H9 (cell line): ENCODE data around the gene PHF5A. TPM values are rescaled to one million over a fixed set of nuclear protein-coding genes. Genes with fewer than 3 reads are reported as not detected.

Experiments
- DNase-seq: peaks from one replicate; pipeline ENCODE4 v3.0.0-alpha.2; 2017
- H2AFZ ChIP-seq: one replicate; pipeline ENCODE4 v1.6.1; 2013; ENCODE audit warnings: mild to moderate bottlenecking, low read length, control low read depth, moderate library complexity
- H2AK5ac ChIP-seq: 2 replicates; pipeline ENCODE4 v1.6.1; 2013; ENCODE audit warnings: low read length, control low read depth, mixed read lengths; ENCODE audit not compliant: insufficient read length
- H2BK120ac ChIP-seq: one replicate; pipeline ENCODE4 v1.6.1; 2013; ENCODE audit warnings: low read depth, mild to moderate bottlenecking, low read length, control low read depth, inconsistent platforms; ENCODE audit not compliant: poor library complexity, severe bottlenecking
- H2BK12ac ChIP-seq: 2 replicates; pipeline ENCODE4 v1.6.1; 2013; ENCODE audit warnings: low read length, control low read depth, mixed read lengths, low read depth; ENCODE audit not compliant: insufficient read length
- H2BK15ac ChIP-seq: 2 replicates; pipeline ENCODE4 v1.6.1; 2013; ENCODE audit warnings: low read depth, low read length, control low read depth
- H2BK20ac ChIP-seq: one replicate; pipeline ENCODE4 v1.6.1; 2013; ENCODE audit warnings: low read depth, mild to moderate bottlenecking, low read length, control low read depth, inconsistent platforms; ENCODE audit not compliant: poor library complexity, severe bottlenecking
- H2BK5ac ChIP-seq: 2 replicates; pipeline ENCODE4 v1.6.1; 2013; ENCODE audit warnings: low read length, control low read depth, mixed read lengths; ENCODE audit not compliant: insufficient read length
- H3K14ac ChIP-seq: 2 replicates; pipeline ENCODE4 v1.6.1; 2013; ENCODE audit warnings: low read length, control low read depth; ENCODE audit not compliant: insufficient read depth
- H3K18ac ChIP-seq: 2 replicates; pipeline ENCODE4 v1.6.1; 2013; ENCODE audit warnings: low read depth, mild to moderate bottlenecking, mixed read lengths, low read length, control low read depth; ENCODE audit not compliant: insufficient read length
- H3K23ac ChIP-seq: 2 replicates; pipeline ENCODE4 v1.6.1; 2013; ENCODE audit warnings: low read length, control low read depth, mixed read lengths, low read depth; ENCODE audit not compliant: insufficient read length
- H3K23me2 ChIP-seq: 2 replicates; pipeline ENCODE4 v1.6.1; 2013; ENCODE audit warnings: low read depth, mild to moderate bottlenecking, mixed read lengths, low read length, control low read depth; ENCODE audit not compliant: insufficient read length, poor library complexity, severe bottlenecking
- H3K27ac ChIP-seq: 2 replicates; pipeline ENCODE4 v1.5.1; 2013; ENCODE audit warnings: low read length, control low read depth, mixed read lengths, low read depth; ENCODE audit not compliant: insufficient read length
- H3K27me3 ChIP-seq: 2 replicates; pipeline ENCODE4 v1.6.1; 2013; ENCODE audit warnings: low read length, control low read depth, inconsistent platforms; ENCODE audit not compliant: insufficient read depth
- H3K4ac ChIP-seq: 2 replicates; pipeline ENCODE4 v1.6.1; 2013; ENCODE audit warnings: low read depth, mild to moderate bottlenecking, control low read depth, inconsistent platforms, low read length, moderate library complexity
- H3K4me1 ChIP-seq: 2 replicates; pipeline ENCODE4 v1.6.1; 2013; ENCODE audit warnings: low read length, control low read depth, inconsistent platforms; ENCODE audit not compliant: insufficient read depth
- H3K4me2 ChIP-seq: 2 replicates; pipeline ENCODE4 v1.6.1; 2013; ENCODE audit warnings: low read length, control low read depth, mixed read lengths; ENCODE audit not compliant: insufficient read length, insufficient read depth
- H3K56ac ChIP-seq: 2 replicates; pipeline ENCODE4 v1.6.1; 2013; ENCODE audit warnings: low read depth, mild to moderate bottlenecking, mixed read lengths, low read length, control low read depth; ENCODE audit not compliant: insufficient read length
- H3K79me1 ChIP-seq: 2 replicates; pipeline ENCODE4 v1.6.1; 2013; ENCODE audit warnings: low read depth, mild to moderate bottlenecking, moderate library complexity, low read length, control low read depth, inconsistent platforms; ENCODE audit not compliant: insufficient read depth, poor library complexity, severe bottlenecking
- H3K79me2 ChIP-seq: 2 replicates; pipeline ENCODE4 v1.6.1; 2013; ENCODE audit warnings: low read length, control low read depth, inconsistent platforms; ENCODE audit not compliant: insufficient read depth
- H3K9ac ChIP-seq: 2 replicates; pipeline ENCODE4 v1.6.1; 2013; ENCODE audit warnings: low read length, control low read depth, mixed read lengths; ENCODE audit not compliant: insufficient read length; ENCODE audit errors: extremely low read depth
- H3K9me3 ChIP-seq: one replicate; pipeline ENCODE4 v1.6.1; 2013; ENCODE audit warnings: low read depth, low read length, inconsistent platforms; ENCODE audit not compliant: control insufficient read depth
- H3T11ph ChIP-seq: one replicate; pipeline ENCODE4 v1.6.1; 2013; ENCODE audit warnings: mild to moderate bottlenecking, low read length, control low read depth, inconsistent platforms
- H4K20me1 ChIP-seq: one replicate; pipeline ENCODE4 v1.6.1; 2013; ENCODE audit not compliant: control insufficient read depth, insufficient read length, insufficient read depth
- H4K5ac ChIP-seq: 2 replicates; pipeline ENCODE4 v1.6.1; 2013; ENCODE audit warnings: low read depth, mild to moderate bottlenecking, mixed read lengths, low read length, control low read depth; ENCODE audit not compliant: insufficient read length
- H4K8ac ChIP-seq: replicated peaks from 2 replicates; pipeline ENCODE4 v1.6.1; 2013; ENCODE audit warnings: low read length, control low read depth, mixed read lengths, low read depth; ENCODE audit not compliant: insufficient read length
- H4K91ac ChIP-seq: 2 replicates; pipeline ENCODE4 v1.6.1; 2013; ENCODE audit warnings: low read depth, mild to moderate bottlenecking, moderate library complexity, mixed read lengths, low read length, control low read depth; ENCODE audit not compliant: insufficient read length
- H3K27ac Mint-ChIP-seq, 3 experiments: 2 replicates in 2 of 3; 3 replicates in 1 of 3; pipeline ENCODE4 v1.8.0; 2020 to 2021; ENCODE audit warnings: mixed read lengths in 3 of 3, mild to moderate bottlenecking in 1 of 3, moderate library complexity in 1 of 3
- H3K27me3 Mint-ChIP-seq: 2 replicates; pipeline ENCODE4 v1.8.0; 2021; ENCODE audit warnings: low read depth, mild to moderate bottlenecking, moderate library complexity, mixed read lengths
- H3K36me3 Mint-ChIP-seq, 3 experiments: 2 replicates in 2 of 3; 3 replicates in 1 of 3; pipeline ENCODE4 v1.8.0; 2020 to 2021; ENCODE audit warnings: low read depth in 3 of 3, mixed read lengths in 3 of 3; ENCODE audit not compliant: insufficient read depth in 1 of 3
- H3K4me1 Mint-ChIP-seq, 2 experiments: 2 replicates each; pipeline ENCODE4 v1.8.0; 2020; ENCODE audit warnings: mixed read lengths in 2 of 2
- H3K4me3 Mint-ChIP-seq, 2 experiments: 2 replicates in 1 of 2; 3 replicates in 1 of 2; pipeline ENCODE4 v1.8.0; 2020 to 2021; ENCODE audit warnings: mild to moderate bottlenecking in 2 of 2, mixed read lengths in 2 of 2, moderate library complexity in 1 of 2
- H3K9me3 Mint-ChIP-seq, 2 experiments: 2 replicates in 1 of 2; 3 replicates in 1 of 2; pipeline ENCODE4 v1.8.0; 2020; ENCODE audit warnings: mild to moderate bottlenecking in 2 of 2, mixed read lengths in 2 of 2, moderate library complexity in 1 of 2
- CTCF ChIP-seq: fragments of 200-600 bp; sonication (generic); conservative IDR thresholded peaks from 3 replicates; pipeline ENCODE4 v1.8.0; 2021; ENCODE audit warnings: antibody characterized with exemption, mild to moderate bottlenecking
- WGBS: extraction: QIAGEN DNeasy Blood & Tissue Kit; methylation state at CpG from one replicate; pipeline ENCODE4 v1.1.7; 2013; ENCODE audit warnings: missing lambda C conversion rate, low lambda C conversion rate, mixed read lengths; ENCODE audit not compliant: insufficient read length; ENCODE audit errors: extremely low coverage; 5-methylcytosine and 5-hydroxymethylcytosine counted together
- total RNA-seq: library from RNA; stranded (reverse); gene quantifications from 2 replicates; pipeline ENCODE4 v1.2.1, GENCODE V29; 2021

PHF5A gene
- total RNA-seq, 1 experiment from 2014 or later = 114 TPM

- Histone ChIP-seq H3K79me1 (no peaks in the 10 kb centered on the region), H2AK5ac (no peak overlapping the region), H3K4me2 (no peak overlapping the region), H3K4ac (no peak overlapping the region), H3K4me1 (no peaks in the 10 kb centered on the region), H3T11ph (no peak overlapping the region), H3K23ac (no peak overlapping the region), H3K56ac (no peak overlapping the region), H4K5ac (no peak overlapping the region), H3K23me2 (no peaks in the 10 kb centered on the region), H4K20me1 (no peaks in the 10 kb centered on the region), H3K18ac (no peak overlapping the region), H3K27ac (no peak overlapping the region), H3K9me3 (no peaks in the 10 kb centered on the region), H2BK120ac (no peak overlapping the region), H3K9ac (no peak overlapping the region), H2AFZ (no peak overlapping the region), H3K27me3 (no peaks in the 10 kb centered on the region), H4K91ac (no peak overlapping the region), H2BK5ac (no peak overlapping the region), H4K8ac (no peak overlapping the region), H3K14ac (no peak overlapping the region), H2BK15ac (no peak overlapping the region), H2BK20ac (no peak overlapping the region), H3K79me2 (no peaks in the 10 kb centered on the region), H2BK12ac (no peak overlapping the region)
- TF ChIP-seq CTCF = no peak
- peaks cover 17 to 48% (median 33%) of the 10 kb centered on the region in 3 experiments; a peak in 6 of 7 replicates for H3K36me3 Mint-ChIP-seq
- H3K27me3 Mint-ChIP-seq = no peaks in the 10 kb centered on the region
- H3K9me3 Mint-ChIP-seq = no peaks in the 10 kb centered on the region
- no peak overlapping the region for H3K4me3 Mint-ChIP-seq
- H3K27ac Mint-ChIP-seq = peak overlapping the region in 2 of 3 experiments; percentile 70 to 74; a peak in 4 of 7 replicates
- no peak for DNase-seq
- H3K4me1 Mint-ChIP-seq = 0 out of 4 replicates have a peak, but pooled peaks cover 0 to 3% of the 10 kb centered on the region in 2 experiments
- no CpG with 5 or more reads among the region's 4 CpGs for WGBS
Measured at GRCh38 chr22:41504816-41505215, 36.3 kb upstream of the PHF5A start.
